IMR-90 (cell line): ENCODE results near the gene CLSTN3. TPM values are rescaled to one million over a fixed set of nuclear protein-coding genes. Genes with fewer than 3 reads are reported as not detected.

ENCODE experiments used
- ATAC-seq: fragments of 200-7000 bp; cut with Tn5 transposase; 2 replicates; pipeline ENCODE4 v1.9.1; 2020; ENCODE audit warnings: low read depth, mild to moderate bottlenecking, moderate library complexity
- BruUV-seq: library from RNA; stranded (reverse); fragments of 400-500 nt; replicated peaks from 2 replicates; lab custom pipeline; 2021; lab: Mats Ljungman, UMichigan
- CTCF ChIA-PET: fragments of 300-600 bp; formaldehyde crosslinking; extraction: SDS; loops from one replicate; lab custom pipeline; 2021; ENCODE audit warnings: antibody characterized with exemption; lab: Yijun Ruan, JAX
- POLR2A ChIA-PET: fragments of 300-600 bp; sonication (Branson Sonifier 250); formaldehyde crosslinking; loops from one replicate; lab custom pipeline; 2022; ENCODE audit warnings: antibody characterized with exemption; ENCODE audit not compliant: unreplicated experiment; lab: Charles Lee
- DNase-seq: peaks from one replicate; pipeline ENCODE4 v3.0.0; 2013
- H2AFZ ChIP-seq: replicated peaks from 2 replicates; pipeline ENCODE3; 2013; ENCODE audit warnings: low read length, mild to moderate bottlenecking; ENCODE audit not compliant: poor library complexity
- H2AK5ac ChIP-seq: 2 replicates; pipeline ENCODE4 v1.6.1; 2013; ENCODE audit warnings: low read depth, low read length, inconsistent platforms
- H2AK9ac ChIP-seq: replicated peaks from 2 replicates; pipeline ENCODE3; 2013; ENCODE audit warnings: mild to moderate bottlenecking, low read depth, low read length, moderate library complexity; ENCODE audit not compliant: poor library complexity
- H2BK120ac ChIP-seq: 2 replicates; pipeline ENCODE4 v1.6.1; 2013; ENCODE audit warnings: low read depth, low read length, inconsistent platforms
- H2BK15ac ChIP-seq: 3 replicates; pipeline ENCODE4 v1.6.1; 2013; ENCODE audit warnings: low read depth, low read length, inconsistent platforms
- H2BK20ac ChIP-seq: 2 replicates; pipeline ENCODE4 v1.6.1; 2013; ENCODE audit warnings: low read depth, mild to moderate bottlenecking, inconsistent platforms, low read length, moderate library complexity
- H2BK5ac ChIP-seq: 2 replicates; pipeline ENCODE4 v1.6.1; 2013; ENCODE audit warnings: mild to moderate bottlenecking, low read depth, low read length, inconsistent platforms; ENCODE audit not compliant: poor library complexity, severe bottlenecking
- H3K14ac ChIP-seq: replicated peaks from 2 replicates; pipeline ENCODE4 v1.6.1; 2013; ENCODE audit warnings: low read depth, low read length, inconsistent platforms
- H3K18ac ChIP-seq: 2 replicates; pipeline ENCODE4 v1.6.1; 2013; ENCODE audit warnings: low read depth, low read length, control low read depth
- H3K23ac ChIP-seq: 2 replicates; pipeline ENCODE4 v1.6.1; 2013; ENCODE audit warnings: low read depth, low read length, inconsistent platforms
- H3K27ac ChIP-seq: 2 replicates; pipeline ENCODE4 v1.5.1; 2013; ENCODE audit warnings: mild to moderate bottlenecking, control low read depth, low read length; ENCODE audit not compliant: insufficient read depth
- H3K27me3 ChIP-seq: 2 replicates; pipeline ENCODE4 v1.6.1; 2013; ENCODE audit warnings: low read length; ENCODE audit not compliant: control insufficient read depth, insufficient read depth
- H3K36me3 ChIP-seq: 2 replicates; pipeline ENCODE4 v1.6.1; 2013; ENCODE audit warnings: low read length, mixed read lengths; ENCODE audit not compliant: control insufficient read depth, insufficient read depth
- H3K4ac ChIP-seq: 2 replicates; pipeline ENCODE4 v1.6.1; 2013; ENCODE audit warnings: low read depth, low read length, inconsistent platforms
- H3K4me1 ChIP-seq: 2 replicates; pipeline ENCODE4 v1.6.1; 2013; ENCODE audit warnings: low read length, mixed read lengths; ENCODE audit not compliant: control insufficient read depth, insufficient read depth
- H3K4me2 ChIP-seq: 2 replicates; pipeline ENCODE4 v1.6.1; 2013; ENCODE audit warnings: low read depth, mild to moderate bottlenecking, control low read depth, low read length, moderate library complexity
- H3K4me3 ChIP-seq: 2 replicates; pipeline ENCODE4 v1.5.1; 2013; ENCODE audit warnings: low read depth, mild to moderate bottlenecking, control low read depth, low read length, moderate library complexity; ENCODE audit not compliant: insufficient read depth
- H3K56ac ChIP-seq: 2 replicates; pipeline ENCODE4 v1.6.1; 2013; ENCODE audit warnings: low read length, inconsistent platforms; ENCODE audit not compliant: insufficient read depth; ENCODE audit errors: extremely low read depth
- H3K79me1 ChIP-seq, 2 experiments: 2 replicates each; pipeline ENCODE4 v1.6.1; 2013; ENCODE audit warnings: low read length in 2 of 2, inconsistent platforms in 1 of 2, low read depth in 1 of 2
- H3K9ac ChIP-seq: 2 replicates; pipeline ENCODE4 v1.6.1; 2013; ENCODE audit warnings: low read depth, low read length, control low read depth
- H3K9me1 ChIP-seq: 2 replicates; pipeline ENCODE4 v1.6.1; 2013; ENCODE audit warnings: low read length, inconsistent platforms; ENCODE audit not compliant: insufficient read depth
- H3K9me3 ChIP-seq: 2 replicates; pipeline ENCODE4 v1.6.1; 2013; ENCODE audit warnings: low read length; ENCODE audit not compliant: control insufficient read depth, insufficient read depth
- H4K20me1 ChIP-seq: 2 replicates; pipeline ENCODE4 v1.6.1; 2013; ENCODE audit warnings: low read length, inconsistent platforms; ENCODE audit not compliant: insufficient read depth
- H4K5ac ChIP-seq: 2 replicates; pipeline ENCODE4 v1.6.1; 2013; ENCODE audit warnings: mild to moderate bottlenecking, low read depth, low read length, control low read depth
- H4K8ac ChIP-seq, 2 experiments: 2 replicates each; pipeline ENCODE4 v1.6.1; 2013; ENCODE audit warnings: low read depth in 2 of 2, low read length in 2 of 2, control low read depth in 1 of 2, inconsistent platforms in 1 of 2
- H4K91ac ChIP-seq: 2 replicates; pipeline ENCODE4 v1.6.1; 2013; ENCODE audit warnings: low read depth, low read length, inconsistent platforms; ENCODE audit not compliant: insufficient read depth
- BHLHE40 ChIP-seq: fragments of 150-350 bp; IDR thresholded peaks from 2 replicates; pipeline ENCODE4 v1.6.1; 2016; ENCODE audit warnings: mild to moderate bottlenecking, low read depth, low read length
- CEBPB ChIP-seq: IDR thresholded peaks from 2 replicates; pipeline ENCODE4 v1.6.1; 2012; ENCODE audit warnings: low read depth, low read length, improper control_type of control experiment
- CHD1 ChIP-seq: IDR thresholded peaks from 2 replicates; pipeline ENCODE4 v1.6.1; 2012; ENCODE audit warnings: low read depth, low read length, improper control_type of control experiment
- CTCF ChIP-seq: conservative IDR thresholded peaks from 2 replicates; pipeline ENCODE4 v1.5.1; 2012; ENCODE audit warnings: mild to moderate bottlenecking, low read depth, low read length, improper control_type of control experiment
- MAFK ChIP-seq: IDR thresholded peaks from 2 replicates; pipeline ENCODE4 v1.6.1; 2012; ENCODE audit warnings: low read depth, low read length, improper control_type of control experiment
- NFE2L2 ChIP-seq: fragments of 150-350 bp; IDR thresholded peaks from 2 replicates; pipeline ENCODE4 v1.6.1; 2016; ENCODE audit warnings: low read depth, mild to moderate bottlenecking, low read length
- RCOR1 ChIP-seq: IDR thresholded peaks from 2 replicates; pipeline ENCODE4 v1.6.1; 2012; ENCODE audit warnings: mild to moderate bottlenecking, low read length, improper control_type of control experiment; ENCODE audit not compliant: insufficient replicate concordance
- SMC3 ChIP-seq: fragments of 150-350 bp; IDR thresholded peaks from 2 replicates; pipeline ENCODE4 v1.6.1; 2016; ENCODE audit warnings: low read depth, mild to moderate bottlenecking, antibody characterized with exemption, low read length, moderate library complexity
- USF2 ChIP-seq: fragments of 150-350 bp; IDR thresholded peaks from 2 replicates; pipeline ENCODE4 v1.6.1; 2017; ENCODE audit warnings: mild to moderate bottlenecking, antibody characterized with exemption, low read length, low read depth
- WGBS, 2 experiments: methylation state at CpG; one replicate each; pipeline versions ENCODE4 v1.1.5 to v1.1.7; 2013; ENCODE audit warnings: missing lambda C conversion rate in 2 of 2; ENCODE audit not compliant: insufficient read length in 1 of 2; ENCODE audit errors: extremely low coverage in 2 of 2; 5-methylcytosine and 5-hydroxymethylcytosine counted together
- dilution Hi-C: fragments of 300-500 bp; cut with HindIII; formaldehyde crosslinking; loops from one replicate; pipeline ENCODE4 v1.14.3; 2018; ENCODE audit warnings: low sequenced_read_pairs; ENCODE audit not compliant: unreplicated experiment
- in situ Hi-C: fragments of 300-500 bp; cut with MboI; formaldehyde crosslinking; loops from 3 replicates; pipeline ENCODE4 v1.14.3; 2019; ENCODE audit warnings: low sequenced_read_pairs, inconsistent platforms, mixed read lengths
- intact Hi-C: fragments of 100-400 bp; cut with micrococcal nuclease; formaldehyde crosslinking; loops from 2 replicates; pipeline ENCODE4 v1.10.0; 2022
- polyA plus RNA-seq, 3 experiments: library from polyadenylated mRNA; depleted of rRNA; stranded (reverse); fragments of >200 nt; gene quantifications; 2 replicates each; pipeline ENCODE4 v1.2.3, GENCODE V29; 2012; ENCODE audit warnings: low replicate concordance in 1 of 3
- total RNA-seq: library from RNA; depleted of rRNA; stranded (reverse); fragments of >200 nt; gene quantifications from 2 replicates; pipeline ENCODE4 v1.2.3, GENCODE V29; 2012
- TF ChIP-seq, protein P1 (sequence below): fragments of 150-350 bp; IDR thresholded peaks from 2 replicates; pipeline ENCODE4 v1.6.1; 2016; ENCODE audit warnings: low read depth, mild to moderate bottlenecking, low read length, moderate library complexity, borderline replicate concordance

The CLSTN3 gene
- total and polyA plus RNA-seq, 2 of the 4 experiments (the other 2 are of a cell fraction) = 4.1 to 16.4 TPM

GRCh38 chr12:7171854-7172253 is 41.7 kb downstream of the CLSTN3 start:
- Histone ChIP-seq H3K27me3 (no peaks in the 10 kb centered on the region), H3K56ac (no peak overlapping the region), H3K9me1 (no peaks in the 10 kb centered on the region), H3K4me3 (no peak overlapping the region), H3K4ac (no peak overlapping the region), H2BK15ac (no peak overlapping the region), H3K18ac (no peak overlapping the region), H3K4me1 (peaks cover 2% of the 10 kb centered on the region; the same call in 1 of the 2 replicates), H2BK120ac (no peak overlapping the region), H3K9me3 (peaks cover 22% of the 10 kb centered on the region), H2AK9ac (no peak overlapping the region), H3K79me1 (no peaks in the 10 kb centered on the region), H2BK20ac (no peak overlapping the region), H3K27ac (no peak overlapping the region), H4K8ac (no peak overlapping the region), H2BK5ac (no peak overlapping the region), H3K14ac (no peak overlapping the region), H3K4me2 (no peak overlapping the region), H2AK5ac (no peak overlapping the region), H3K9ac (no peak overlapping the region), H3K23ac (no peak overlapping the region), H2AFZ (no peak overlapping the region), H3K36me3 (no peaks in the 10 kb centered on the region), H4K20me1 (no peaks in the 10 kb centered on the region), H4K91ac (no peak overlapping the region), H4K5ac (no peak overlapping the region)
- ChIA-PET POLR2A (no interaction called here), CTCF (no interaction called here)
- intact Hi-C loops (no loop called here), in situ Hi-C loops (no loop called here), dilution Hi-C loops (no loop called here)
- DNase-seq (no peak), ATAC-seq (no peak)
- BruUV-seq = no TSS peak
- no CpG with 5 or more reads among the region's 1 CpG for WGBS, 2 experiments
- TF ChIP-seq NFE2L2 (no peak), RCOR1 (no peak), CEBPB (no peak), MAFK (no peak), CTCF (no peak), CHD1 (no peak), BHLHE40 (no peak), SMC3 (no peak), USF2 (no peak)
- TF ChIP-seq, protein P1, sequence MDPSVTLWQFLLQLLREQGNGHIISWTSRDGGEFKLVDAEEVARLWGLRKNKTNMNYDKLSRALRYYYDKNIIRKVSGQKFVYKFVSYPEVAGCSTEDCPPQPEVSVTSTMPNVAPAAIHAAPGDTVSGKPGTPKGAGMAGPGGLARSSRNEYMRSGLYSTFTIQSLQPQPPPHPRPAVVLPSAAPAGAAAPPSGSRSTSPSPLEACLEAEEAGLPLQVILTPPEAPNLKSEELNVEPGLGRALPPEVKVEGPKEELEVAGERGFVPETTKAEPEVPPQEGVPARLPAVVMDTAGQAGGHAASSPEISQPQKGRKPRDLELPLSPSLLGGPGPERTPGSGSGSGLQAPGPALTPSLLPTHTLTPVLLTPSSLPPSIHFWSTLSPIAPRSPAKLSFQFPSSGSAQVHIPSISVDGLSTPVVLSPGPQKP = no peak
